IMR-90 (cell line): ENCODE measurements around the gene SORL1. TPM values are rescaled to one million over a fixed set of nuclear protein-coding genes. Genes with fewer than 3 reads are reported as not detected.

ENCODE experiments used
- ATAC-seq: fragments of 200-7000 bp; cut with Tn5 transposase; 2 replicates; pipeline ENCODE4 v1.9.1; 2020; ENCODE audit warnings: low read depth, mild to moderate bottlenecking, moderate library complexity
- BruUV-seq: library from RNA; stranded (reverse); fragments of 400-500 nt; replicated peaks from 2 replicates; lab custom pipeline; 2021; lab: Mats Ljungman, UMichigan
- CTCF ChIA-PET: fragments of 300-600 bp; formaldehyde crosslinking; extraction: SDS; loops from one replicate; lab custom pipeline; 2021; ENCODE audit warnings: antibody characterized with exemption; lab: Yijun Ruan, JAX
- POLR2A ChIA-PET: fragments of 300-600 bp; sonication (Branson Sonifier 250); formaldehyde crosslinking; loops from one replicate; lab custom pipeline; 2022; ENCODE audit warnings: antibody characterized with exemption; ENCODE audit not compliant: unreplicated experiment; lab: Charles Lee
- DNase-seq: peaks from one replicate; pipeline ENCODE4 v3.0.0; 2013
- H2AFZ ChIP-seq: replicated peaks from 2 replicates; pipeline ENCODE3; 2013; ENCODE audit warnings: low read length, mild to moderate bottlenecking; ENCODE audit not compliant: poor library complexity
- H2AK5ac ChIP-seq: 2 replicates; pipeline ENCODE4 v1.6.1; 2013; ENCODE audit warnings: low read depth, low read length, inconsistent platforms
- H2AK9ac ChIP-seq: replicated peaks from 2 replicates; pipeline ENCODE3; 2013; ENCODE audit warnings: mild to moderate bottlenecking, low read depth, low read length, moderate library complexity; ENCODE audit not compliant: poor library complexity
- H2BK120ac ChIP-seq: 2 replicates; pipeline ENCODE4 v1.6.1; 2013; ENCODE audit warnings: low read depth, low read length, inconsistent platforms
- H2BK15ac ChIP-seq: 3 replicates; pipeline ENCODE4 v1.6.1; 2013; ENCODE audit warnings: low read depth, low read length, inconsistent platforms
- H2BK20ac ChIP-seq: 2 replicates; pipeline ENCODE4 v1.6.1; 2013; ENCODE audit warnings: low read depth, mild to moderate bottlenecking, inconsistent platforms, low read length, moderate library complexity
- H2BK5ac ChIP-seq: 2 replicates; pipeline ENCODE4 v1.6.1; 2013; ENCODE audit warnings: mild to moderate bottlenecking, low read depth, low read length, inconsistent platforms; ENCODE audit not compliant: poor library complexity, severe bottlenecking
- H3K14ac ChIP-seq: replicated peaks from 2 replicates; pipeline ENCODE4 v1.6.1; 2013; ENCODE audit warnings: low read depth, low read length, inconsistent platforms
- H3K18ac ChIP-seq: 2 replicates; pipeline ENCODE4 v1.6.1; 2013; ENCODE audit warnings: low read depth, low read length, control low read depth
- H3K23ac ChIP-seq: 2 replicates; pipeline ENCODE4 v1.6.1; 2013; ENCODE audit warnings: low read depth, low read length, inconsistent platforms
- H3K27ac ChIP-seq: 2 replicates; pipeline ENCODE4 v1.5.1; 2013; ENCODE audit warnings: mild to moderate bottlenecking, control low read depth, low read length; ENCODE audit not compliant: insufficient read depth
- H3K27me3 ChIP-seq: 2 replicates; pipeline ENCODE4 v1.6.1; 2013; ENCODE audit warnings: low read length; ENCODE audit not compliant: control insufficient read depth, insufficient read depth
- H3K36me3 ChIP-seq: 2 replicates; pipeline ENCODE4 v1.6.1; 2013; ENCODE audit warnings: low read length, mixed read lengths; ENCODE audit not compliant: control insufficient read depth, insufficient read depth
- H3K4ac ChIP-seq: 2 replicates; pipeline ENCODE4 v1.6.1; 2013; ENCODE audit warnings: low read depth, low read length, inconsistent platforms
- H3K4me1 ChIP-seq: 2 replicates; pipeline ENCODE4 v1.6.1; 2013; ENCODE audit warnings: low read length, mixed read lengths; ENCODE audit not compliant: control insufficient read depth, insufficient read depth
- H3K4me2 ChIP-seq: 2 replicates; pipeline ENCODE4 v1.6.1; 2013; ENCODE audit warnings: low read depth, mild to moderate bottlenecking, control low read depth, low read length, moderate library complexity
- H3K4me3 ChIP-seq: 2 replicates; pipeline ENCODE4 v1.5.1; 2013; ENCODE audit warnings: low read depth, mild to moderate bottlenecking, control low read depth, low read length, moderate library complexity; ENCODE audit not compliant: insufficient read depth
- H3K56ac ChIP-seq: 2 replicates; pipeline ENCODE4 v1.6.1; 2013; ENCODE audit warnings: low read length, inconsistent platforms; ENCODE audit not compliant: insufficient read depth; ENCODE audit errors: extremely low read depth
- H3K79me1 ChIP-seq, 2 experiments: 2 replicates each; pipeline ENCODE4 v1.6.1; 2013; ENCODE audit warnings: low read length in 2 of 2, inconsistent platforms in 1 of 2, low read depth in 1 of 2
- H3K9ac ChIP-seq: 2 replicates; pipeline ENCODE4 v1.6.1; 2013; ENCODE audit warnings: low read depth, low read length, control low read depth
- H3K9me1 ChIP-seq: 2 replicates; pipeline ENCODE4 v1.6.1; 2013; ENCODE audit warnings: low read length, inconsistent platforms; ENCODE audit not compliant: insufficient read depth
- H3K9me3 ChIP-seq: 2 replicates; pipeline ENCODE4 v1.6.1; 2013; ENCODE audit warnings: low read length; ENCODE audit not compliant: control insufficient read depth, insufficient read depth
- H4K20me1 ChIP-seq: 2 replicates; pipeline ENCODE4 v1.6.1; 2013; ENCODE audit warnings: low read length, inconsistent platforms; ENCODE audit not compliant: insufficient read depth
- H4K5ac ChIP-seq: 2 replicates; pipeline ENCODE4 v1.6.1; 2013; ENCODE audit warnings: mild to moderate bottlenecking, low read depth, low read length, control low read depth
- H4K8ac ChIP-seq, 2 experiments: 2 replicates each; pipeline ENCODE4 v1.6.1; 2013; ENCODE audit warnings: low read depth in 2 of 2, low read length in 2 of 2, control low read depth in 1 of 2, inconsistent platforms in 1 of 2
- H4K91ac ChIP-seq: 2 replicates; pipeline ENCODE4 v1.6.1; 2013; ENCODE audit warnings: low read depth, low read length, inconsistent platforms; ENCODE audit not compliant: insufficient read depth
- BHLHE40 ChIP-seq: fragments of 150-350 bp; IDR thresholded peaks from 2 replicates; pipeline ENCODE4 v1.6.1; 2016; ENCODE audit warnings: mild to moderate bottlenecking, low read depth, low read length
- CEBPB ChIP-seq: IDR thresholded peaks from 2 replicates; pipeline ENCODE4 v1.6.1; 2012; ENCODE audit warnings: low read depth, low read length, improper control_type of control experiment
- CHD1 ChIP-seq: IDR thresholded peaks from 2 replicates; pipeline ENCODE4 v1.6.1; 2012; ENCODE audit warnings: low read depth, low read length, improper control_type of control experiment
- FOS ChIP-seq: fragments of 150-350 bp; IDR thresholded peaks from 2 replicates; pipeline ENCODE4 v1.6.1; 2016; ENCODE audit warnings: low read depth, low read length
- MAFK ChIP-seq: IDR thresholded peaks from 2 replicates; pipeline ENCODE4 v1.6.1; 2012; ENCODE audit warnings: low read depth, low read length, improper control_type of control experiment
- MAZ ChIP-seq: IDR thresholded peaks from 2 replicates; pipeline ENCODE4 v1.6.1; 2012; ENCODE audit warnings: low read depth, mild to moderate bottlenecking, low read length, improper control_type of control experiment, moderate library complexity, borderline replicate concordance
- MXI1 ChIP-seq: IDR thresholded peaks from 2 replicates; pipeline ENCODE4 v1.6.1; 2012; ENCODE audit warnings: low read depth, mild to moderate bottlenecking, low read length, moderate library complexity, borderline replicate concordance
- NFE2L2 ChIP-seq: fragments of 150-350 bp; IDR thresholded peaks from 2 replicates; pipeline ENCODE4 v1.6.1; 2016; ENCODE audit warnings: low read depth, mild to moderate bottlenecking, low read length
- POLR2A ChIP-seq: IDR thresholded peaks from 2 replicates; pipeline ENCODE4 v1.6.1; 2012; ENCODE audit warnings: mild to moderate bottlenecking, low read depth, low read length
- RAD21 ChIP-seq: IDR thresholded peaks from 2 replicates; pipeline ENCODE4 v1.6.1; 2012; ENCODE audit warnings: low read length, improper control_type of control experiment
- RCOR1 ChIP-seq: IDR thresholded peaks from 2 replicates; pipeline ENCODE4 v1.6.1; 2012; ENCODE audit warnings: mild to moderate bottlenecking, low read length, improper control_type of control experiment; ENCODE audit not compliant: insufficient replicate concordance
- RFX5 ChIP-seq: IDR thresholded peaks from 2 replicates; pipeline ENCODE4 v1.8.0; 2012; ENCODE audit warnings: low read depth, mild to moderate bottlenecking, low read length, moderate library complexity
- SMC3 ChIP-seq: fragments of 150-350 bp; IDR thresholded peaks from 2 replicates; pipeline ENCODE4 v1.6.1; 2016; ENCODE audit warnings: low read depth, mild to moderate bottlenecking, antibody characterized with exemption, low read length, moderate library complexity
- USF2 ChIP-seq: fragments of 150-350 bp; IDR thresholded peaks from 2 replicates; pipeline ENCODE4 v1.6.1; 2017; ENCODE audit warnings: mild to moderate bottlenecking, antibody characterized with exemption, low read length, low read depth
- WGBS, 2 experiments: methylation state at CpG; one replicate each; pipeline versions ENCODE4 v1.1.5 to v1.1.7; 2013; ENCODE audit warnings: missing lambda C conversion rate in 2 of 2; ENCODE audit not compliant: insufficient read length in 1 of 2; ENCODE audit errors: extremely low coverage in 2 of 2; 5-methylcytosine and 5-hydroxymethylcytosine counted together
- dilution Hi-C: fragments of 300-500 bp; cut with HindIII; formaldehyde crosslinking; loops from one replicate; pipeline ENCODE4 v1.14.3; 2018; ENCODE audit warnings: low sequenced_read_pairs; ENCODE audit not compliant: unreplicated experiment
- in situ Hi-C: fragments of 300-500 bp; cut with MboI; formaldehyde crosslinking; loops from 3 replicates; pipeline ENCODE4 v1.14.3; 2019; ENCODE audit warnings: low sequenced_read_pairs, inconsistent platforms, mixed read lengths
- intact Hi-C: fragments of 100-400 bp; cut with micrococcal nuclease; formaldehyde crosslinking; loops from 2 replicates; pipeline ENCODE4 v1.10.0; 2022
- polyA plus RNA-seq, 3 experiments: library from polyadenylated mRNA; depleted of rRNA; stranded (reverse); fragments of >200 nt; gene quantifications; 2 replicates each; pipeline ENCODE4 v1.2.3, GENCODE V29; 2012; ENCODE audit warnings: low replicate concordance in 1 of 3
- total RNA-seq: library from RNA; depleted of rRNA; stranded (reverse); fragments of >200 nt; gene quantifications from 2 replicates; pipeline ENCODE4 v1.2.3, GENCODE V29; 2012
- TF ChIP-seq, protein P1 (sequence below): conservative IDR thresholded peaks from 2 replicates; pipeline ENCODE4 v1.5.1; 2012; ENCODE audit warnings: mild to moderate bottlenecking, low read depth, low read length, improper control_type of control experiment

SORL1 gene
- total and polyA plus RNA-seq, 2 of the 4 experiments (the other 2 are of a cell fraction), result 1.0 to 2.0 TPM

DNA sequence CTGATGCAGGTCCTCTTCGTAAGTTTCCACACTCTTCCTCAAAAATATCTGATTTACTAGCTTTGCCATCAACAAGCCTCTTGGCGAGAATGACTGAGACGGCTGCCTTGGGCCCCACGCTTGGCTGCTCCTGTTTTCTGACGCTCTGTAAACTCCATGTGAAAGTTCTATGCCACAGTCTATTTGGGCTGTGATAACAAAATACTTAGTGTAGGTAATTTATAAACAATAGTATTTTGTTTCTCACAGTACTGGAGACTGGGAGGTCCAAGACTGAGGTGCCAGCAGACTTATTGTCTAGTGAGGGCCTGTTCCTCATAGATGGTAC, 123.8 kb downstream of the SORL1 start:
- WGBS, 2 experiments, result 83% methylated on average over 1 of the region's 5 CpGs; no CpG with 5 or more reads in 1 of the 2 experiments
- dilution Hi-C loops (no loop called here), intact Hi-C loops (no loop called here), in situ Hi-C loops (no loop called here)
- H2AFZ ChIP-seq, result no peak overlapping the region
- peaks cover 11% of the 10 kb centered on the region; the same call in 1 of the 2 replicates for H3K4me1 ChIP-seq
- H4K8ac ChIP-seq, result no peak overlapping the region
- H3K14ac ChIP-seq, result no peak overlapping the region
- H4K20me1 ChIP-seq, result no peaks in the 10 kb centered on the region
- H3K36me3 ChIP-seq, result no peaks in the 10 kb centered on the region
- H2BK15ac ChIP-seq, result no peak overlapping the region
- no peaks in the 10 kb centered on the region; the same call in 1 of the 2 replicates for H3K9me3 ChIP-seq
- H3K27ac ChIP-seq, result peak overlapping the region; percentile 6; the same call in 1 of the 2 replicates
- no peak overlapping the region; the same call in 1 of the 2 replicates for H4K91ac ChIP-seq
- no peak overlapping the region for H2BK120ac ChIP-seq
- ChIA-PET POLR2A (no interaction called here), CTCF (interaction anchor here (0.6 kb wide), 1 partner anchor 586 kb away, joined by 3 read pairs; no protein-coding TSS in a partner anchor)
- H2BK5ac ChIP-seq, result no peak overlapping the region
- no peak overlapping the region for H3K56ac ChIP-seq
- no peak overlapping the region for H3K4me3 ChIP-seq
- peaks cover 2% of the 10 kb centered on the region; the same call in 1 of the 2 replicates for H3K27me3 ChIP-seq
- no peak overlapping the region for H2AK9ac ChIP-seq
- H3K9ac ChIP-seq, result no peak overlapping the region
- TF ChIP-seq RFX5 (no peak), POLR2A (no peak), FOS (no peak), NFE2L2 (no peak), CEBPB (no peak), CHD1 (no peak), SMC3 (no peak), MXI1 (no peak), MAZ (no peak), USF2 (no peak), BHLHE40 (no peak), RAD21 (no peak), MAFK (no peak), RCOR1 (no peak)
- TF ChIP-seq, protein P1, sequence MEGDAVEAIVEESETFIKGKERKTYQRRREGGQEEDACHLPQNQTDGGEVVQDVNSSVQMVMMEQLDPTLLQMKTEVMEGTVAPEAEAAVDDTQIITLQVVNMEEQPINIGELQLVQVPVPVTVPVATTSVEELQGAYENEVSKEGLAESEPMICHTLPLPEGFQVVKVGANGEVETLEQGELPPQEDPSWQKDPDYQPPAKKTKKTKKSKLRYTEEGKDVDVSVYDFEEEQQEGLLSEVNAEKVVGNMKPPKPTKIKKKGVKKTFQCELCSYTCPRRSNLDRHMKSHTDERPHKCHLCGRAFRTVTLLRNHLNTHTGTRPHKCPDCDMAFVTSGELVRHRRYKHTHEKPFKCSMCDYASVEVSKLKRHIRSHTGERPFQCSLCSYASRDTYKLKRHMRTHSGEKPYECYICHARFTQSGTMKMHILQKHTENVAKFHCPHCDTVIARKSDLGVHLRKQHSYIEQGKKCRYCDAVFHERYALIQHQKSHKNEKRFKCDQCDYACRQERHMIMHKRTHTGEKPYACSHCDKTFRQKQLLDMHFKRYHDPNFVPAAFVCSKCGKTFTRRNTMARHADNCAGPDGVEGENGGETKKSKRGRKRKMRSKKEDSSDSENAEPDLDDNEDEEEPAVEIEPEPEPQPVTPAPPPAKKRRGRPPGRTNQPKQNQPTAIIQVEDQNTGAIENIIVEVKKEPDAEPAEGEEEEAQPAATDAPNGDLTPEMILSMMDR, result no peak
- H3K9me1 ChIP-seq, result no peaks in the 10 kb centered on the region
- H3K23ac ChIP-seq, result no peak overlapping the region
- no peak overlapping the region; the same call in 1 of the 2 replicates for H4K5ac ChIP-seq
- H3K4me2 ChIP-seq, result no peak overlapping the region
- no peak overlapping the region for H3K4ac ChIP-seq
- no peak for DNase-seq
- peak overlapping the region; percentile 42; the same call in 1 of the 2 replicates for H3K18ac ChIP-seq
- H2BK20ac ChIP-seq, result no peak overlapping the region
- no TSS peak for BruUV-seq
- H2AK5ac ChIP-seq, result no peak overlapping the region
- ATAC-seq, result no peak
- H3K79me1 ChIP-seq, result no peaks in the 10 kb centered on the region
